ENCODE results near the gene NEUROD2.

DNA sequence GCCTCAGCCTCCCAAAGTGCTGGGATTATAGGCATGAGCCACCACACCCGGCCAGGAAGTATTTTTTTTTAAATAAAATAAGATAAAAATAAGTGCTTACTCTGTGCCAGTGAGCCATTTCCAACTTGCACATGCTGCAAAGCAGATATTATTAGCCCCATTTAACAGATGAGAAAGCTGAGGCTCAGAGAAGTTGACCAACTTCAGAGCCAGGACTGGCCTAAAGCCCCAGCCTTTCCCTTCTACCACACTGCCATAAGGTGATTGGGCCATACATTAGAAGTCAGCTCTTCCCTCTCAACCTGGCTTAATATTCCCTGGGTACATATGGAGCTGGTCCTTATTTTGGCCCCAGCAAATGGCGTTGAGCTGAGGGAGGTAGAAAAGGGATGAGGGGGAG is 25.1 kb downstream of the NEUROD2 start:
- no peak for TF ChIP-seq MXI1 (IDR thresholded peaks at IDR 0.05; ENCODE audit: borderline replicate concordance, low read depth, low read length)
- TF ChIP-seq, protein P1, sequence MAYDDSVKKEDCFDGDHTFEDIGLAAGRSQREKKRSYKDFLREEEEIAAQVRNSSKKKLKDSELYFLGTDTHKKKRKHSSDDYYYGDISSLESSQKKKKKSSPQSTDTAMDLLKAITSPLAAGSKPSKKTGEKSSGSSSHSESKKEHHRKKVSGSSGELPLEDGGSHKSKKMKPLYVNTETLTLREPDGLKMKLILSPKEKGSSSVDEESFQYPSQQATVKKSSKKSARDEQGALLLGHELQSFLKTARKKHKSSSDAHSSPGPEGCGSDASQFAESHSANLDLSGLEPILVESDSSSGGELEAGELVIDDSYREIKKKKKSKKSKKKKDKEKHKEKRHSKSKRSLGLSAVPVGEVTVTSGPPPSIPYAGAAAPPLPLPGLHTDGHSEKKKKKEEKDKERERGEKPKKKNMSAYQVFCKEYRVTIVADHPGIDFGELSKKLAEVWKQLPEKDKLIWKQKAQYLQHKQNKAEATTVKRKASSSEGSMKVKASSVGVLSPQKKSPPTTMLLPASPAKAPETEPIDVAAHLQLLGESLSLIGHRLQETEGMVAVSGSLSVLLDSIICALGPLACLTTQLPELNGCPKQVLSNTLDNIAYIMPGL (CRISPR knock-in tag; IDR thresholded peaks at IDR 0.05; ENCODE audit: borderline replicate concordance in 1 of 2, low read depth in 1 of 2) = no peak
- TF ChIP-seq, protein P2, sequence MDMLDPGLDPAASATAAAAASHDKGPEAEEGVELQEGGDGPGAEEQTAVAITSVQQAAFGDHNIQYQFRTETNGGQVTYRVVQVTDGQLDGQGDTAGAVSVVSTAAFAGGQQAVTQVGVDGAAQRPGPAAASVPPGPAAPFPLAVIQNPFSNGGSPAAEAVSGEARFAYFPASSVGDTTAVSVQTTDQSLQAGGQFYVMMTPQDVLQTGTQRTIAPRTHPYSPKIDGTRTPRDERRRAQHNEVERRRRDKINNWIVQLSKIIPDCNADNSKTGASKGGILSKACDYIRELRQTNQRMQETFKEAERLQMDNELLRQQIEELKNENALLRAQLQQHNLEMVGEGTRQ (IDR thresholded peaks at IDR 0.05; ENCODE audit: low read depth, low read length) = no peak
- TF ChIP-seq, protein P2 (CRISPR knock-in tag; IDR thresholded peaks at IDR 0.05; ENCODE audit: borderline replicate concordance) = no peak
- TF ChIP-seq HOXA3 (CRISPR knock-in tag; IDR thresholded peaks at IDR 0.05) = no peak
- TF ChIP-seq NR1H2 (CRISPR knock-in tag; IDR thresholded peaks at IDR 0.05; ENCODE audit: borderline replicate concordance, low read depth) = no peak
- TF ChIP-seq, protein P3, sequence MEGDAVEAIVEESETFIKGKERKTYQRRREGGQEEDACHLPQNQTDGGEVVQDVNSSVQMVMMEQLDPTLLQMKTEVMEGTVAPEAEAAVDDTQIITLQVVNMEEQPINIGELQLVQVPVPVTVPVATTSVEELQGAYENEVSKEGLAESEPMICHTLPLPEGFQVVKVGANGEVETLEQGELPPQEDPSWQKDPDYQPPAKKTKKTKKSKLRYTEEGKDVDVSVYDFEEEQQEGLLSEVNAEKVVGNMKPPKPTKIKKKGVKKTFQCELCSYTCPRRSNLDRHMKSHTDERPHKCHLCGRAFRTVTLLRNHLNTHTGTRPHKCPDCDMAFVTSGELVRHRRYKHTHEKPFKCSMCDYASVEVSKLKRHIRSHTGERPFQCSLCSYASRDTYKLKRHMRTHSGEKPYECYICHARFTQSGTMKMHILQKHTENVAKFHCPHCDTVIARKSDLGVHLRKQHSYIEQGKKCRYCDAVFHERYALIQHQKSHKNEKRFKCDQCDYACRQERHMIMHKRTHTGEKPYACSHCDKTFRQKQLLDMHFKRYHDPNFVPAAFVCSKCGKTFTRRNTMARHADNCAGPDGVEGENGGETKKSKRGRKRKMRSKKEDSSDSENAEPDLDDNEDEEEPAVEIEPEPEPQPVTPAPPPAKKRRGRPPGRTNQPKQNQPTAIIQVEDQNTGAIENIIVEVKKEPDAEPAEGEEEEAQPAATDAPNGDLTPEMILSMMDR (CRISPR knock-in tag; IDR thresholded peaks at IDR 0.05) = no peak
- TF ChIP-seq ZFP82 (CRISPR knock-in tag; IDR thresholded peaks at IDR 0.05; ENCODE audit: borderline replicate concordance) = no peak
- no peak for TF ChIP-seq CREM (IDR thresholded peaks at IDR 0.05)
- TF ChIP-seq CREM (CRISPR knock-in tag; IDR thresholded peaks at IDR 0.05) = no peak
- TF ChIP-seq, protein P4, sequence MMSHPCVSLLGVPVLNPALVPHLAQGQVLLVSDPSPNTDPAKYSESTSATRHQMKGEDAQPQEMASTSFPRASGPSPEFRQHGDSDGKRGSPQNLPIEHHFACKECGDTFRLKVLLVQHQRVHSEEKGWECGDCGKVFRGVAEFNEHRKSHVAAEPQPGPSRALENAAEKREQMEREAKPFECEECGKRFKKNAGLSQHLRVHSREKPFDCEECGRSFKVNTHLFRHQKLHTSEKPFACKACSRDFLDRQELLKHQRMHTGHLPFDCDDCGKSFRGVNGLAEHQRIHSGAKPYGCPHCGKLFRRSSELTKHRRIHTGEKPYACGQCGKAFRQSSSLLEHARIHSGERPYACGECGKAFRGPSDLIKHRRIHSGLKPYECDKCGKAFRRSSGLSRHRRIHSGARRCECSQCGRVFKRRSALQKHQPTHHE (CRISPR knock-in tag; IDR thresholded peaks at IDR 0.05; ENCODE audit: borderline replicate concordance) = no peak
- no peak for TF ChIP-seq ZNF776 (CRISPR knock-in tag; IDR thresholded peaks at IDR 0.05)
- TF ChIP-seq CEBPB (IDR thresholded peaks at IDR 0.05; ENCODE audit: borderline replicate concordance, low read depth, low read length) = no peak

All from HepG2 (cell line).